ENCODE results near the gene HPS4. TPM values are rescaled to one million over a fixed set of nuclear protein-coding genes. Genes with fewer than 3 reads are reported as not detected.

Gene HPS4
- polyA plus RNA-seq, 1 of the 3 experiments (the other 2 are of a cell fraction), result 22.5 TPM

DNA sequence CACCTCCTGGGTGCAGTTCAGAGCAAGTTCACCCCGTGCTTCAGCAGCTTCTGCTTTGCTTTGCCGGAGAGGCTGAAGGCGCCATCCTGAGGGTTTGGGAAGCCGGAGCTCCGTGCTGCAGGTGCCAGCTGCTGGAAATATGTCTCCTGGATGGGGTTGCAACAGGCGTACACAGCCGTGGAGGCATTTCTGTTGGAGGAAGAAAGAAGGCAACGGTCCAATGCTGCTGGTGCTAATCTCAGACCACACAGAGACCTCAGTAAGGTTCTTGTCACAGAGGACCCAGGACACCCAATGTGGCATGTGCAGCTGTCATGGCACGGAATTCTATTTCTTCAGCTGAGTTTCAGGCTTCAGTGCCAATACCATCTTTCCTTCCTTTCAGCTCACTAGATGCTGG, 30.4 kb downstream of the HPS4 start:
- Histone ChIP-seq H3K9me2 (no peaks in the 10 kb centered on the region), H3K9ac (no peak overlapping the region), H3K79me2 (ENCODE audit: insufficient read depth) (no peaks in the 10 kb centered on the region; the same call in 1 of the 2 replicates), H3K4me3 (ENCODE audit: low read depth in 2 of 2, low read length in 1 of 2) (no peak overlapping the region), H3K9me3 (no peaks in the 10 kb centered on the region), H4K20me1 (ENCODE audit: insufficient read depth) (no peaks in the 10 kb centered on the region), H3K27me3 (ENCODE audit: insufficient read depth) (no peaks in the 10 kb centered on the region), H2AFZ (ENCODE audit: low read depth) (no peak overlapping the region), H3K4me1 (ENCODE audit: control insufficient read depth in 1 of 2, insufficient read depth in 2 of 2, low read depth in 1 of 2, low read length in 1 of 2) (no peaks in the 10 kb centered on the region; a peak in 1 of 4 replicates), H3F3A (replicated peaks; ENCODE audit: insufficient read depth) (no peaks in the 10 kb centered on the region), H3K36me3 (replicated peaks in 1 of 2; ENCODE audit: control insufficient read depth in 1 of 2, insufficient read depth in 2 of 2, low read length in 1 of 2) (peaks cover 6 to 49% of the 10 kb centered on the region in 2 experiments), H3K4me2 (no peak overlapping the region), H3K27ac (ENCODE audit: low read depth in 2 of 2, low read length in 1 of 2) (no peak overlapping the region)
- ChIA-PET CTCF (interaction anchor here (0.7 to 2.4 kb wide), 7 partner anchors 9 to 680 kb away, joined by 3 to 11 read pairs (median 3); no protein-coding TSS in a partner anchor), POLR2A (no interaction called here)
- no peak for TF ChIP-seq RXRA (IDR thresholded peaks at IDR 0.05; ENCODE audit: borderline replicate concordance, low read depth)
- no peak for TF ChIP-seq EZH2phosphoT487 (IDR thresholded peaks at IDR 0.05; ENCODE audit: borderline replicate concordance, low read depth)
- no peak for TF ChIP-seq CHD2 (IDR thresholded peaks at IDR 0.05; ENCODE audit: low read length, partially characterized antibody)
- TF ChIP-seq, protein P1, sequence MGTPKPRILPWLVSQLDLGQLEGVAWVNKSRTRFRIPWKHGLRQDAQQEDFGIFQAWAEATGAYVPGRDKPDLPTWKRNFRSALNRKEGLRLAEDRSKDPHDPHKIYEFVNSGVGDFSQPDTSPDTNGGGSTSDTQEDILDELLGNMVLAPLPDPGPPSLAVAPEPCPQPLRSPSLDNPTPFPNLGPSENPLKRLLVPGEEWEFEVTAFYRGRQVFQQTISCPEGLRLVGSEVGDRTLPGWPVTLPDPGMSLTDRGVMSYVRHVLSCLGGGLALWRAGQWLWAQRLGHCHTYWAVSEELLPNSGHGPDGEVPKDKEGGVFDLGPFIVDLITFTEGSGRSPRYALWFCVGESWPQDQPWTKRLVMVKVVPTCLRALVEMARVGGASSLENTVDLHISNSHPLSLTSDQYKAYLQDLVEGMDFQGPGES (IDR thresholded peaks at IDR 0.05; ENCODE audit: low read depth, low read length), result no peak
- TF ChIP-seq, protein P2, sequence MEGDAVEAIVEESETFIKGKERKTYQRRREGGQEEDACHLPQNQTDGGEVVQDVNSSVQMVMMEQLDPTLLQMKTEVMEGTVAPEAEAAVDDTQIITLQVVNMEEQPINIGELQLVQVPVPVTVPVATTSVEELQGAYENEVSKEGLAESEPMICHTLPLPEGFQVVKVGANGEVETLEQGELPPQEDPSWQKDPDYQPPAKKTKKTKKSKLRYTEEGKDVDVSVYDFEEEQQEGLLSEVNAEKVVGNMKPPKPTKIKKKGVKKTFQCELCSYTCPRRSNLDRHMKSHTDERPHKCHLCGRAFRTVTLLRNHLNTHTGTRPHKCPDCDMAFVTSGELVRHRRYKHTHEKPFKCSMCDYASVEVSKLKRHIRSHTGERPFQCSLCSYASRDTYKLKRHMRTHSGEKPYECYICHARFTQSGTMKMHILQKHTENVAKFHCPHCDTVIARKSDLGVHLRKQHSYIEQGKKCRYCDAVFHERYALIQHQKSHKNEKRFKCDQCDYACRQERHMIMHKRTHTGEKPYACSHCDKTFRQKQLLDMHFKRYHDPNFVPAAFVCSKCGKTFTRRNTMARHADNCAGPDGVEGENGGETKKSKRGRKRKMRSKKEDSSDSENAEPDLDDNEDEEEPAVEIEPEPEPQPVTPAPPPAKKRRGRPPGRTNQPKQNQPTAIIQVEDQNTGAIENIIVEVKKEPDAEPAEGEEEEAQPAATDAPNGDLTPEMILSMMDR (IDR thresholded peaks at IDR 0.05), result no peak
- no peak for TF ChIP-seq YY1 (IDR thresholded peaks at IDR 0.05; ENCODE audit: low read depth)
- TF ChIP-seq, protein P3, sequence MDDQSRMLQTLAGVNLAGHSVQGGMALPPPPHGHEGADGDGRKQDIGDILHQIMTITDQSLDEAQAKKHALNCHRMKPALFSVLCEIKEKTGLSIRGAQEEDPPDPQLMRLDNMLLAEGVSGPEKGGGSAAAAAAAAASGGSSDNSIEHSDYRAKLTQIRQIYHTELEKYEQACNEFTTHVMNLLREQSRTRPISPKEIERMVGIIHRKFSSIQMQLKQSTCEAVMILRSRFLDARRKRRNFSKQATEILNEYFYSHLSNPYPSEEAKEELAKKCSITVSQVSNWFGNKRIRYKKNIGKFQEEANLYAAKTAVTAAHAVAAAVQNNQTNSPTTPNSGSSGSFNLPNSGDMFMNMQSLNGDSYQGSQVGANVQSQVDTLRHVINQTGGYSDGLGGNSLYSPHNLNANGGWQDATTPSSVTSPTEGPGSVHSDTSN (IDR thresholded peaks at IDR 0.05), result no peak
- no peak for TF ChIP-seq MEF2A (IDR thresholded peaks at IDR 0.05; ENCODE audit: borderline replicate concordance, low read depth)
- no peak for TF ChIP-seq FOSL2 (IDR thresholded peaks at IDR 0.05; ENCODE audit: borderline replicate concordance, low read depth)
- TF ChIP-seq GATA2 (CRISPR knock-in tag; IDR thresholded peaks at IDR 0.05), result no peak
- no peak for TF ChIP-seq USF1 (IDR thresholded peaks at IDR 0.05; ENCODE audit: borderline replicate concordance, low read depth)
- no peak for TF ChIP-seq SMC3 (IDR thresholded peaks at IDR 0.05; ENCODE audit: low read depth, low read length)
- no peak for TF ChIP-seq GABPA (IDR thresholded peaks at IDR 0.05; ENCODE audit: low read depth)
- no peak for DNase-seq
- 87% methylated on average over 5 of the region's 9 CpGs for WGBS (ENCODE audit: low lambda C conversion rate)

All from SK-N-SH (cell line).